H1 (cell line): Measurements from ENCODE around the gene SOWAHC. TPM values are rescaled to one million over a fixed set of nuclear protein-coding genes. Genes with fewer than 3 reads are reported as not detected.

Experiments used
- SUZ12 ChIP-seq: fragments of 200-600 bp; sonication (generic); IDR thresholded peaks from 2 replicates; pipeline ENCODE4 v1.6.1; 2012; ENCODE audit warnings: mild to moderate bottlenecking, inconsistent platforms, low read length, moderate library complexity, mixed read lengths
- ZNF274 ChIP-seq: IDR thresholded peaks from 2 replicates; pipeline ENCODE4 v1.7.0; 2012; ENCODE audit warnings: low read length, borderline replicate concordance; ENCODE audit errors: extremely low read depth
- polyA plus RNA-seq, 7 experiments: library from polyadenylated mRNA; depleted of rRNA in 3 of 7; stranded (reverse) in 5 of 7; unstranded in 2 of 7; fragments of >200 nt in 5 of 7; fragments of 200-250 nt in 2 of 7; gene quantifications; 1 replicate in 5 of 7; 2 replicates in 1 of 7; 4 replicates in 1 of 7; pipeline versions ENCODE4 v1.2.1 to v1.2.3, GENCODE V29; 2011 to 2013; ENCODE audit warnings: missing spikeins in 2 of 7, mixed read lengths in 2 of 7
- total RNA-seq: library from RNA; stranded (reverse); fragmentation: NEBNext Ultra II Directional; extraction: Animal tissue kit (Norgen Biotek cat#: 25700); gene quantifications from 2 replicates; pipeline ENCODE4 v1.2.1, GENCODE V29; 2021

SOWAHC gene
- total and polyA plus RNA-seq, 2 of the 8 experiments (the other 6 are each of a cell fraction or from before 2014, with no cell fraction given) = 3.1 to 17.8 TPM

DNA sequence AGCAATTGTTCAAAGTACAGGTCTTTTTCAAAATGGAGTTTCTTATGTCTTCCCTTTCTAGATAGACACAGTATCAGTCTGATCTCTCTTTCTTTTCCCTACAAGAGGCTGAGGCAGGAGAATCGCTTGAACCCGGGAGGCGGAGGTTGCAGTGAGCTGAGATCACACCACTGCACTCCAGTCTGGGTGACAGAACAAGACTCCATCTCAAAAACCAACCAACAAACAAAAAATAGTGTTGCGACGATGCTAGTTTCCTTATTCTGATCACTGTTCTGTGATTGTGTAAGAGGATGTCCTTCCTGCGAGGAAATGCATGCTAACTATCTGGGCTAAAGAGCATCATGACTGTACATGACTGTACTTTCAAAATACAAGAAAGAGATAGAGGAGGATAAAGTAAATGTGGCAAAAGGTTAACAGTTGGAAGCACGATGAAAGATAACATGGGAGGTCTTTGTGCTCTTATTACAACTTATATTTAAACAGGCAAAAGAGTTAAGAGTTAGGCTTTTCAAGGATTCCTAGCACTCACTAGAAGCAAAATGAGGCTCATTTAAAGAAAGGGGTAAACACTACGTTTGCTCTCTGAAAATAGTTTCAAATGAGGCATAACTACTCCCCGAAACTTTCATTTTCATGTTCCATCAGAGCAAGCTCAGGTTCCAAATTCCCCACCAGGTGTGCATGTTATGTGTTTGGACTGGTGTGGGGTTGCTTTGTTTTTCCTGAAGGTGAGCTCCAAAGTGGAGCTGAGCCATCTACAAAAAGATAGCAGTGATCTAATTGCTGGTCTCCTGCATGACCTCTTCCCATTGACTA lies 23.8 kb downstream of the SOWAHC start (continued):
- TF ChIP-seq SUZ12 = no peak
- no peak for TF ChIP-seq ZNF274
